ENCODE data around the gene TOX2. TPM values are rescaled to one million over a fixed set of nuclear protein-coding genes. Genes with fewer than 3 reads are reported as not detected.

TOX2 gene
- total and polyA plus RNA-seq, 2 of the 4 experiments (the other 2 are of a cell fraction), result 1.3 to 17.5 TPM

DNA sequence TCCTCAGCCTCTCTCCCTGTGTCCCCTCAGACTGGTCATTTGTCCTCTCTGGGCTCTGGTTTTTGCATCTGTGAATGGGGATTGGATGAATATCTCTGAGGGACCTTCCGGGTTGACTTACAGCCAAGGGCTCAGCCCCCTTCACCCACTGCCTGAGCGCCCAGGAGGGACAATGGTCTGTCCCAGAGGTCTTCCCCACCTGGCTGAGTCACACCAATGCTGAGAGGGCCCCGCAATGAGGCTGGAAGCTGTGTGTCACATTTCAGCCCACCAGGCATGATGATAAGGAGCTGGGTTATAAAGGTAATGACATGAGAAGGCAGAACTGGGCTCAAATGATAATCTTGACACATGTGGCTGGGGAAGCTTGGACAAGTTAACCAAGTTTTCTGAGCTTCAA, 70.5 kb downstream of the TOX2 start:
- Histone ChIP-seq H2AFZ (replicated peaks; ENCODE audit: low read length, poor library complexity) (no peak overlapping the region), H3K4me2 (ENCODE audit: low read depth, low read length) (no peak overlapping the region), H3K9me1 (ENCODE audit: insufficient read depth, low read length) (peaks cover 17% of the 10 kb centered on the region), H2AK5ac (ENCODE audit: low read depth, low read length) (no peak overlapping the region), H2AK9ac (replicated peaks; ENCODE audit: low read depth, low read length, poor library complexity) (no peak overlapping the region), H3K14ac (replicated peaks; ENCODE audit: low read depth, low read length) (no peak overlapping the region), H3K56ac (ENCODE audit: extremely low read depth, insufficient read depth, low read length) (no peak overlapping the region), H4K5ac (ENCODE audit: low read depth, low read length) (no peak overlapping the region), H2BK20ac (ENCODE audit: low read depth, low read length) (no peak overlapping the region), H3K27ac (ENCODE audit: insufficient read depth, low read length) (no peak overlapping the region), H4K8ac (ENCODE audit: low read depth in 2 of 2, low read length in 2 of 2) (no peak overlapping the region), H3K9ac (ENCODE audit: low read depth, low read length) (no peak overlapping the region), H3K36me3 (ENCODE audit: control insufficient read depth, insufficient read depth, low read length) (peaks cover 6% of the 10 kb centered on the region; the same call in 1 of the 2 replicates), H2BK15ac (ENCODE audit: low read depth, low read length) (no peak overlapping the region), H2BK120ac (ENCODE audit: low read depth, low read length) (no peak overlapping the region), H4K20me1 (ENCODE audit: insufficient read depth, low read length) (peaks cover 23% of the 10 kb centered on the region; the same call in 1 of the 2 replicates), H3K4me3 (ENCODE audit: insufficient read depth, low read depth, low read length) (no peak overlapping the region), H3K27me3 (ENCODE audit: control insufficient read depth, insufficient read depth, low read length) (no peaks in the 10 kb centered on the region), H3K23ac (ENCODE audit: low read depth, low read length) (no peak overlapping the region), H3K18ac (ENCODE audit: low read depth, low read length) (no peak overlapping the region), H3K4ac (ENCODE audit: low read depth, low read length) (no peak overlapping the region), H2BK5ac (ENCODE audit: low read depth, low read length, poor library complexity, severe bottlenecking) (no peak overlapping the region), H4K91ac (ENCODE audit: insufficient read depth, low read depth, low read length) (no peak overlapping the region; the same call in 1 of the 2 replicates), H3K4me1 (ENCODE audit: control insufficient read depth, insufficient read depth, low read length) (peaks cover 12% of the 10 kb centered on the region), H3K9me3 (ENCODE audit: control insufficient read depth, insufficient read depth, low read length) (peaks cover 2% of the 10 kb centered on the region; the same call in 1 of the 2 replicates), H3K79me1 (ENCODE audit: low read depth in 1 of 2, low read length in 2 of 2) (peaks cover 19 to 70% of the 10 kb centered on the region in 2 experiments)
- WGBS, 2 experiments (ENCODE audit: extremely low coverage in 2 of 2, insufficient read length in 1 of 2), result no CpG with 5 or more reads among the region's 3 CpGs
- POLR2A ChIA-PET (ENCODE audit: unreplicated experiment), result no interaction called here
- in situ Hi-C loops (cut with MboI; ENCODE audit: low sequenced_read_pairs), result no loop called here
- DNase-seq, result no peak
- BruUV-seq (replicated peaks), result no TSS peak
- dilution Hi-C loops (cut with HindIII; ENCODE audit: low sequenced_read_pairs, unreplicated experiment), result no loop called here
- ATAC-seq (ENCODE audit: low read depth), result no peak
- intact Hi-C loops (cut with micrococcal nuclease), result no loop called here
- no peak for TF ChIP-seq CEBPB (IDR thresholded peaks at IDR 0.05; ENCODE audit: low read depth, low read length)
- TF ChIP-seq, protein P1, sequence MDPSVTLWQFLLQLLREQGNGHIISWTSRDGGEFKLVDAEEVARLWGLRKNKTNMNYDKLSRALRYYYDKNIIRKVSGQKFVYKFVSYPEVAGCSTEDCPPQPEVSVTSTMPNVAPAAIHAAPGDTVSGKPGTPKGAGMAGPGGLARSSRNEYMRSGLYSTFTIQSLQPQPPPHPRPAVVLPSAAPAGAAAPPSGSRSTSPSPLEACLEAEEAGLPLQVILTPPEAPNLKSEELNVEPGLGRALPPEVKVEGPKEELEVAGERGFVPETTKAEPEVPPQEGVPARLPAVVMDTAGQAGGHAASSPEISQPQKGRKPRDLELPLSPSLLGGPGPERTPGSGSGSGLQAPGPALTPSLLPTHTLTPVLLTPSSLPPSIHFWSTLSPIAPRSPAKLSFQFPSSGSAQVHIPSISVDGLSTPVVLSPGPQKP (IDR thresholded peaks at IDR 0.05; ENCODE audit: borderline replicate concordance, low read depth, low read length), result no peak
- TF ChIP-seq, protein P2, sequence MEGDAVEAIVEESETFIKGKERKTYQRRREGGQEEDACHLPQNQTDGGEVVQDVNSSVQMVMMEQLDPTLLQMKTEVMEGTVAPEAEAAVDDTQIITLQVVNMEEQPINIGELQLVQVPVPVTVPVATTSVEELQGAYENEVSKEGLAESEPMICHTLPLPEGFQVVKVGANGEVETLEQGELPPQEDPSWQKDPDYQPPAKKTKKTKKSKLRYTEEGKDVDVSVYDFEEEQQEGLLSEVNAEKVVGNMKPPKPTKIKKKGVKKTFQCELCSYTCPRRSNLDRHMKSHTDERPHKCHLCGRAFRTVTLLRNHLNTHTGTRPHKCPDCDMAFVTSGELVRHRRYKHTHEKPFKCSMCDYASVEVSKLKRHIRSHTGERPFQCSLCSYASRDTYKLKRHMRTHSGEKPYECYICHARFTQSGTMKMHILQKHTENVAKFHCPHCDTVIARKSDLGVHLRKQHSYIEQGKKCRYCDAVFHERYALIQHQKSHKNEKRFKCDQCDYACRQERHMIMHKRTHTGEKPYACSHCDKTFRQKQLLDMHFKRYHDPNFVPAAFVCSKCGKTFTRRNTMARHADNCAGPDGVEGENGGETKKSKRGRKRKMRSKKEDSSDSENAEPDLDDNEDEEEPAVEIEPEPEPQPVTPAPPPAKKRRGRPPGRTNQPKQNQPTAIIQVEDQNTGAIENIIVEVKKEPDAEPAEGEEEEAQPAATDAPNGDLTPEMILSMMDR (conservative IDR thresholded peaks at IDR 0.05; ENCODE audit: low read depth, low read length), result no peak
- no peak for TF ChIP-seq MAZ (IDR thresholded peaks at IDR 0.05; ENCODE audit: borderline replicate concordance, low read depth, low read length)
- no peak for TF ChIP-seq FOS (IDR thresholded peaks at IDR 0.05; ENCODE audit: low read depth, low read length)
- no peak for TF ChIP-seq RAD21 (IDR thresholded peaks at IDR 0.05; ENCODE audit: low read length)
- TF ChIP-seq NFE2L2 (IDR thresholded peaks at IDR 0.05; ENCODE audit: low read depth, low read length), result no peak
- no peak for TF ChIP-seq RCOR1 (IDR thresholded peaks at IDR 0.05; ENCODE audit: insufficient replicate concordance, low read length)
- no peak for TF ChIP-seq SMC3 (IDR thresholded peaks at IDR 0.05; ENCODE audit: low read depth, low read length)
- TF ChIP-seq RFX5 (IDR thresholded peaks at IDR 0.05; ENCODE audit: low read depth, low read length), result no peak
- no peak for TF ChIP-seq BHLHE40 (IDR thresholded peaks at IDR 0.05; ENCODE audit: low read depth, low read length)
- no peak for TF ChIP-seq MXI1 (IDR thresholded peaks at IDR 0.05; ENCODE audit: borderline replicate concordance, low read depth, low read length)
- TF ChIP-seq MAFK (IDR thresholded peaks at IDR 0.05; ENCODE audit: low read depth, low read length), result no peak
- CTCF ChIA-PET, result no interaction called here

Data from IMR-90 (cell line).